A204.1 (cell line): ENCODE data around the gene TRERF1.

Experiments used
- FAIRE-seq: peaks from 2 replicates; lab custom pipeline; 2012; peaks lifted over from hg19 to GRCh38; lab: Jason Lieb, UNC

TRERF1 gene

GRCh38 chr6:42271834-42272805, 179.6 kb downstream of the TRERF1 start:
- no peak for FAIRE-seq

GRCh38 chr6:42269974-42270510, 181.7 kb downstream of the TRERF1 start:
- FAIRE-seq = no peak

- FAIRE-seq = no peak
Measured at GRCh38 chr6:42269553-42269952, 182.2 kb downstream of the TRERF1 start.

- no peak for FAIRE-seq
Measured at GRCh38 chr6:42268835-42269204, 182.9 kb downstream of the TRERF1 start.

GRCh38 chr6:42268016-42268834, 183.5 kb downstream of the TRERF1 start:
- FAIRE-seq = no peak

- FAIRE-seq = no peak
Measured at GRCh38 chr6:42266538-42266937, 185.2 kb downstream of the TRERF1 start.

- no peak for FAIRE-seq
Measured at GRCh38 chr6:42264852-42265390, 186.8 kb downstream of the TRERF1 start.

GRCh38 chr6:42264162-42264851, 187.4 kb downstream of the TRERF1 start:
- no peak for FAIRE-seq

- no peak for FAIRE-seq
Measured at GRCh38 chr6:42263165-42263728, 188.5 kb downstream of the TRERF1 start.

GRCh38 chr6:42260972-42261371, 190.8 kb downstream of the TRERF1 start:
- no peak for FAIRE-seq

GRCh38 chr6:42260396-42260888, 191.3 kb downstream of the TRERF1 start:
- FAIRE-seq = no peak

- no peak for FAIRE-seq
Measured at GRCh38 chr6:42259841-42260395, 191.8 kb downstream of the TRERF1 start.

GRCh38 chr6:42259286-42259685, 192.4 kb downstream of the TRERF1 start:
- no peak for FAIRE-seq

- no peak for FAIRE-seq
Measured at GRCh38 chr6:42257614-42258013, 194.1 kb downstream of the TRERF1 start.

GRCh38 chr6:42257063-42257462, 194.7 kb downstream of the TRERF1 start:
- no peak for FAIRE-seq

- no peak for FAIRE-seq
Measured at GRCh38 chr6:42255050-42255449, 196.7 kb downstream of the TRERF1 start.

- FAIRE-seq = no peak
Measured at GRCh38 chr6:42254505-42254904, 197.2 kb downstream of the TRERF1 start.

GRCh38 chr6:42251911-42252637, 199.7 kb downstream of the TRERF1 start:
- no peak for FAIRE-seq

GRCh38 chr6:42251500-42251899, 200.2 kb downstream of the TRERF1 start:
- FAIRE-seq = no peak

GRCh38 chr6:42250274-42250931, 201.3 kb downstream of the TRERF1 start:
- no peak for FAIRE-seq
